Measurements from ENCODE around the gene TMEM236.

TMEM236 gene

GRCh38 chr10:17816199-17816598 lies 64.2 kb downstream of the TMEM236 start:
- H3K4me2 ChIP-seq, result no peak overlapping the region
- H3K27ac ChIP-seq, result no peak overlapping the region
- H3K9me3 ChIP-seq, result no peaks in the 10 kb centered on the region
- H4K20me1 ChIP-seq, result no peaks in the 10 kb centered on the region
- no peaks in the 10 kb centered on the region for H3K4me1 ChIP-seq
- no peaks in the 10 kb centered on the region for H3K27me3 ChIP-seq
- no peaks in the 10 kb centered on the region for H3K36me3 ChIP-seq
- no peak for TF ChIP-seq Cebpa-rat (IDR thresholded peaks at IDR 0.05)
- no peak overlapping the region for H3K9ac ChIP-seq
- no peak overlapping the region for H3K4me3 ChIP-seq

- Histone ChIP-seq H3K27me3 (no peaks in the 10 kb centered on the region), H3K9me3 (no peaks in the 10 kb centered on the region), H3K4me1 (no peaks in the 10 kb centered on the region), H4K20me1 (no peaks in the 10 kb centered on the region), H3K4me2 (no peak overlapping the region), H3K4me3 (no peak overlapping the region), H3K9ac (no peak overlapping the region), H3K36me3 (no peaks in the 10 kb centered on the region), H3K27ac (no peak overlapping the region)
- TF ChIP-seq Cebpa-rat (IDR thresholded peaks at IDR 0.05), result no peak
Observed at GRCh38 chr10:17817316-17817715, 65.3 kb downstream of the TMEM236 start.

DNA sequence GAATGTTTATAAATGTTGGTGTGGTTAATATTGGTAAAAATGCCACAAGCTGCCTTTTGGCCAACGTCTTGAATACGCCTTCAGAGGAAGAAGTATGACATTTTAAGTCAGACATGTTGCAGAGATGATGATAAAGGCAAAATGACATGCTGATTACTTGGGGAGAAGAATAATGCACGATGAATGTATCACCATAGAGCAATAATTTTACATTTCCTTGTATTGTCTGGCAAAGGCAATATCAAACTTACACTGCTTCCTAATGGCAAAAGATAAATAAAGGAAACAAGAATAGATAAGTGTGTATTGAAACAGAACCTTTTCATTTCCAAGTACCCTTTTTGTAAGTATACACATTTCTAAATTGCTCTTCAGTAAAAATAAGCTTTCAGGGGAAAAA lies 65.8 kb downstream of the TMEM236 start:
- Histone ChIP-seq H3K9me3 (no peaks in the 10 kb centered on the region), H3K36me3 (no peaks in the 10 kb centered on the region), H4K20me1 (no peaks in the 10 kb centered on the region), H3K4me2 (no peak overlapping the region), H3K27me3 (no peaks in the 10 kb centered on the region), H3K27ac (no peak overlapping the region), H3K4me3 (no peak overlapping the region), H3K9ac (no peak overlapping the region), H3K4me1 (no peaks in the 10 kb centered on the region)
- no peak for TF ChIP-seq Cebpa-rat (IDR thresholded peaks at IDR 0.05)

DNA sequence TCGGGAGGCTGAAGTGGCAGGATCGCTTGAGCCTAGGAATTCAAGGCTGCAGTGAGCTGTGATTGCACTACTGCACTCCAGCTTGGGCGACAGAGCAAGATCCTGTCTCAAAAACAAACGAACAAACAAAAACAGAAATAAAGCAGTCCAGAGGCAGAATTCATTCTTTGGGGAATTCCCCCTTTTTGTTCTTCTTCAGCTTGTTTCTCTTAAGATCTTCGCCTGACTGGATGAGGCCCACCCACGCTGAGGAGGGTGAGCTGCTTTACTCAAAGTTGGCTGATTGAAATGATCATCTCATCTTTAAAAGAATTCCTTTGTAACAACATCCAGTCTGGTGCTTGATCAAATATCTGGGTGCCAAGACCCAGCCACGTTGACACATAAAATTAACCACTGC lies 67.8 kb downstream of the TMEM236 start:
- H3K4me2 ChIP-seq, result no peak overlapping the region
- H3K4me3 ChIP-seq, result no peak overlapping the region
- no peaks in the 10 kb centered on the region for H3K9me3 ChIP-seq
- TF ChIP-seq Cebpa-rat (IDR thresholded peaks at IDR 0.05), result no peak
- H3K27me3 ChIP-seq, result no peaks in the 10 kb centered on the region
- H3K27ac ChIP-seq, result no peak overlapping the region
- no peak overlapping the region for H3K9ac ChIP-seq
- H3K4me1 ChIP-seq, result no peaks in the 10 kb centered on the region
- H3K36me3 ChIP-seq, result no peaks in the 10 kb centered on the region
- no peaks in the 10 kb centered on the region for H4K20me1 ChIP-seq

- Histone ChIP-seq H4K20me1 (no peaks in the 10 kb centered on the region), H3K9me3 (no peaks in the 10 kb centered on the region), H3K36me3 (no peaks in the 10 kb centered on the region), H3K9ac (no peak overlapping the region), H3K27ac (no peak overlapping the region), H3K4me1 (no peaks in the 10 kb centered on the region), H3K4me2 (no peak overlapping the region), H3K27me3 (no peaks in the 10 kb centered on the region), H3K4me3 (no peak overlapping the region)
- no peak for TF ChIP-seq Cebpa-rat (IDR thresholded peaks at IDR 0.05)
Observed at GRCh38 chr10:17820943-17821342, 68.9 kb downstream of the TMEM236 start.

DNA sequence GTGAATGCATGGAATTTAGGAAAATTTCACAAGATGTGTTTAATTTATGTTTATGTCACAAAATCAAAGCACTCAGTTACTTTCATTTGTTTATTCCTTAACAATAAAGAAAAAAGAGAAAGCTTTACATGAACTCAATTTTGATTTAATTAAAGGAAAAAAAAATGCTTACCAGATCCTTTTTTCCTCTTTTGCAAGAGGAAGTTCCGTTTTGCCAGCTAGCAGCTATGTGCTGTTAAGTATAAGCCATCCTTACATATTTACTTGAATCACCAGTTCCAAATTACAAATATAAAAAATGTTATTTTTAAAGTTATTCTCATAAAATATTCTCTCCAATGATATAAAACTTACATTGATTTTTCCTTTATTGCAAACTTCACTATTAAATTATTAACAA lies 69.9 kb downstream of the TMEM236 start:
- TF ChIP-seq Cebpa-rat (IDR thresholded peaks at IDR 0.05), result no peak
- Histone ChIP-seq H4K20me1 (no peaks in the 10 kb centered on the region), H3K36me3 (no peaks in the 10 kb centered on the region), H3K9me3 (no peaks in the 10 kb centered on the region), H3K4me2 (no peak overlapping the region), H3K27ac (no peak overlapping the region), H3K4me1 (no peaks in the 10 kb centered on the region), H3K4me3 (no peak overlapping the region), H3K9ac (no peak overlapping the region), H3K27me3 (no peaks in the 10 kb centered on the region)

DNA sequence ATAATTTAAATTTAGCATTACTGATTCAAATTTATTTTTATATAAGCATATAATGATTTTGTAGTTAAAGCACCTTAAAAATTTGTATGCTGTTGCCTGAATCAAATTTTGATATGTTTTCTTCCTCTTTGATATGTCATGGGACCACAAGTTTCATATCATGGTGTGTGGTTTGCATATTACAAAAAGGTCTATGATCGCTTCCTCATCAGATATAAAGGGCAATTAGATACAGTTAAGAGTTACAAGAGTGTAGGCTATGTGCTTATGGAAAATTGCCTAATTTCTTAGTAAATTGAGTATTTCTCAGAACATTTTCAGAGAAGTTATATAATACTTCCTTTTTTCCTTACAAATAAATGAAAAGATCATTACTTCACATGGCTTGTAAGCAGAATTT lies 79.3 kb downstream of the TMEM236 start:
- H3K4me3 ChIP-seq, result no peak overlapping the region
- no peaks in the 10 kb centered on the region for H4K20me1 ChIP-seq
- no peak overlapping the region for H3K27ac ChIP-seq
- no peak overlapping the region for H3K9ac ChIP-seq
- H3K4me1 ChIP-seq, result 0 out of 2 replicates have a peak, but pooled peaks cover 3% of the 10 kb centered on the region
- H3K36me3 ChIP-seq, result no peaks in the 10 kb centered on the region
- no peak overlapping the region for H3K4me2 ChIP-seq
- TF ChIP-seq Cebpa-rat (IDR thresholded peaks at IDR 0.05), result no peak
- no peaks in the 10 kb centered on the region for H3K27me3 ChIP-seq
- no peaks in the 10 kb centered on the region for H3K9me3 ChIP-seq

DNA sequence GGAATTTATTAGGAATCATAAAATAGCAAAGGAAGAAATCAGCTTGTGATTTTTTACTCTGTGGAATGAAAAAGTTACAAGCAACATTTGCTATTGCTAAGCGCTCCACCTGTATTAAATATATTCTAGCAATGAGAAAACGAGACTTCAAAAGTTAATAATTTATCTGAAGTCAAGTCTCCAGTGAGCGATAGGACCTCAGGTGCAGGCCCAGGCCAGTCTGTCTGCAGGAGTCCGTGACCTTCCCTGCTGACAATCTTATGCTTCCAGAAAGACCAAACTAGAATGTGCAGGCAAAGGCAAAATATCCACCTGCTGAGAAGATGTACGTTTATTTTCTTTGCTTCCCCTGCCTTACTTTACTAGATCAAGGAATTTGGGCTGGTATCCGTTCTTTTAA lies 79.9 kb downstream of the TMEM236 start:
- no peaks in the 10 kb centered on the region for H3K27me3 ChIP-seq
- H3K4me3 ChIP-seq, result no peak overlapping the region
- peaks cover 4% of the 10 kb centered on the region; the same call in 1 of the 2 replicates for H3K4me1 ChIP-seq
- no peaks in the 10 kb centered on the region for H3K9me3 ChIP-seq
- no peak overlapping the region for H3K9ac ChIP-seq
- H3K27ac ChIP-seq, result no peak overlapping the region
- H3K4me2 ChIP-seq, result no peak overlapping the region
- TF ChIP-seq Cebpa-rat (IDR thresholded peaks at IDR 0.05), result no peak
- no peaks in the 10 kb centered on the region for H4K20me1 ChIP-seq
- H3K36me3 ChIP-seq, result no peaks in the 10 kb centered on the region

DNA sequence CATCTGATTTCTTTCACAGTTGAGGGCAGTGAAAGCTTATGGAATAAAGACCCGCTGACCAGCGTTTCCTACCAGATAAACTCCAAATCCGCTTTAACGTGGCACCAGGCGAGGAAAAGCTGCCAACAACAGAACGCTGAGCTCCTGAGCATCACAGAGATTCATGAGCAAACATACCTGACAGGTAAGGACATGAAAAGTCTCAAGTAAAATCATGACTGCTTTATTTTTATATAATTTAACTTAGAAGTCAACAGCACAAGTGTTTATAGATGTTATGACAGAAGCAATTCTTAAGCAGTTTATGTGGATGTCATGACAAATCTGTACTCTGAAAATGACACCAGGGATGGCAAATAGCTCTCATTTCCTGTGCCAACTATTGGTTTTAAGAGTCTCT lies 81.7 kb downstream of the TMEM236 start:
- no peaks in the 10 kb centered on the region for H3K9me3 ChIP-seq
- no peak overlapping the region for H3K4me3 ChIP-seq
- no peak overlapping the region for H3K27ac ChIP-seq
- no peak for TF ChIP-seq Cebpa-rat (IDR thresholded peaks at IDR 0.05)
- H3K36me3 ChIP-seq, result no peaks in the 10 kb centered on the region
- no peak overlapping the region for H3K4me2 ChIP-seq
- peaks cover 22% of the 10 kb centered on the region for H3K4me1 ChIP-seq
- H3K9ac ChIP-seq, result no peak overlapping the region
- no peaks in the 10 kb centered on the region for H4K20me1 ChIP-seq
- H3K27me3 ChIP-seq, result no peaks in the 10 kb centered on the region

DNA sequence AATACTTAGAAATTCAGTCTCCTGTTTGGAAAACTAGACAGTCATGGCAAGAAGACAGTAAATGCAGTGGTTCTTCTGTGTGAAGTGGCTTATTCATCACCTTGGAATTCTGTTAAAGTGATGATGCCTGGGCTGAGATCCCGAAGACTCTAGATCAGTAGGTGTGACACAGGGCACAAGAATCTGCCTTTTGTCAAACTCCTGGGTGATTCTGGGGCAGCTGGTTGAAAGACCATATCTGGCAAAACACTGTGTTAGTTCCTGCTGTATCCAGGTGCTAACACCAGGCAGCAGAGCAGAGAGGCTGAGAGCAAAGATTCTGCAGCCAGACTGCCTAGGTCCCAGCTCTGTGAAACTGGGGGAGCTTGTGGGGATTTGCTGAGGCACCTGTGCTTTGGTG lies 83.7 kb downstream of the TMEM236 start:
- no peak overlapping the region for H3K4me3 ChIP-seq
- TF ChIP-seq Cebpa-rat (IDR thresholded peaks at IDR 0.05), result no peak
- H3K4me1 ChIP-seq, result peaks cover 27% of the 10 kb centered on the region

DNA sequence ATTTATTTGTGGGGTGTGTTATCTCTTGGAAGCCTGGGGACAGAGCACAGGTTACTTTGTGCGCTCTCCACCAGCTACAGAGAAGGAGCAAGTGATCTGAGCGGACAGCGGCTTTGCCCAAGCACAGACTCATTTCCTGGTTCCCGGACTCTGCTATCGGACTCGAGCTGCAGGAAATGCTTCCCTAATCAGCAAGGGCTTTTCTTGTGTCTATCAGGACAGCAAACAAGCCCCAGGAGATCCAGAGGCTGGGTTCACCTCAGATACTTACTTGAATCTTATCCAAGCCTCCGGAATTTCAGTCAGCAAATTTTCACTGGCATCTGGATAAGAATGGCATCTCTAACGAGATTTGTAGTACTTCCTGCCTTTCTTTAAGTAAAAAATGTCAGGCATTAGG lies 84.9 kb downstream of the TMEM236 start:
- H3K27ac ChIP-seq, result no peak overlapping the region
- H3K4me3 ChIP-seq, result no peak overlapping the region
- no peak overlapping the region for H3K4me2 ChIP-seq
- H3K4me1 ChIP-seq, result peaks cover 27% of the 10 kb centered on the region
- H3K9me3 ChIP-seq, result no peaks in the 10 kb centered on the region
- no peak overlapping the region for H3K9ac ChIP-seq
- H3K36me3 ChIP-seq, result no peaks in the 10 kb centered on the region
- H3K27me3 ChIP-seq, result no peaks in the 10 kb centered on the region
- no peaks in the 10 kb centered on the region for H4K20me1 ChIP-seq
- no peak for TF ChIP-seq Cebpa-rat (IDR thresholded peaks at IDR 0.05)

More for the DNA sequence above, 83.7 kb downstream of the TMEM236 start:
- no peaks in the 10 kb centered on the region for H3K36me3 ChIP-seq
- no peak overlapping the region for H3K27ac ChIP-seq
- no peak overlapping the region for H3K9ac ChIP-seq
- no peak overlapping the region for H3K4me2 ChIP-seq
- H3K9me3 ChIP-seq, result no peaks in the 10 kb centered on the region
- no peaks in the 10 kb centered on the region for H3K27me3 ChIP-seq
- no peaks in the 10 kb centered on the region for H4K20me1 ChIP-seq
